Neural cell (in vitro differentiated cells): ENCODE measurements around the gene DIP2C. TPM values are rescaled to one million over a fixed set of nuclear protein-coding genes. Genes with fewer than 3 reads are reported as not detected.

ENCODE experiments used
- H2AFZ ChIP-seq: fragments of 200-600, 300-800 bp; sonication (generic), shearing (Covaris generic); 2 replicates; pipeline ENCODE4 v1.6.0; 2014; ENCODE audit warnings: low read depth, mild to moderate bottlenecking, antibody characterized with exemption, low read length, moderate library complexity
- H3F3A ChIP-seq: fragments of 200-600 bp; shearing (Covaris generic); 2 replicates; pipeline ENCODE4 v1.6.1; 2016; ENCODE audit warnings: mild to moderate bottlenecking, moderate library complexity, mixed read lengths, antibody characterized with exemption, low read length; ENCODE audit not compliant: insufficient read depth, poor library complexity, severe bottlenecking
- H3K27ac ChIP-seq: fragments of 200-600, 300-800 bp; sonication (generic), shearing (Covaris generic); 2 replicates; pipeline ENCODE4 v1.5.1; 2014; ENCODE audit warnings: mild to moderate bottlenecking, low read length, moderate library complexity
- H3K27me3 ChIP-seq: fragments of 300-800, 200-600 bp; sonication (generic), shearing (Covaris generic); 2 replicates; pipeline ENCODE4 v1.6.0; 2014; ENCODE audit warnings: mild to moderate bottlenecking, low read depth, low read length, moderate library complexity; ENCODE audit not compliant: insufficient read depth
- H3K36me3 ChIP-seq: fragments of 300-800, 200-600 bp; sonication (generic), shearing (Covaris generic); 2 replicates; pipeline ENCODE4 v1.5.1; 2014; ENCODE audit warnings: mild to moderate bottlenecking, antibody characterized with exemption, low read length, moderate library complexity; ENCODE audit not compliant: insufficient read depth
- H3K4me2 ChIP-seq: fragments of 300-800, 200-600 bp; sonication (generic), shearing (Covaris generic); 2 replicates; pipeline ENCODE4 v1.6.0; 2014; ENCODE audit warnings: mild to moderate bottlenecking, low read length
- H3K4me3 ChIP-seq: fragments of 300-800, 200-600 bp; sonication (generic), shearing (Covaris generic); 2 replicates; pipeline ENCODE4 v1.5.1; 2014; ENCODE audit warnings: mild to moderate bottlenecking, low read length, moderate library complexity
- H3K79me2 ChIP-seq: fragments of 200-600 bp; shearing (Covaris generic); replicated peaks from 2 replicates; pipeline ENCODE4 v1.6.0; 2014; ENCODE audit warnings: mild to moderate bottlenecking, low read length, moderate library complexity; ENCODE audit not compliant: insufficient read depth
- H3K9ac ChIP-seq: fragments of 300-800, 200-600 bp; sonication (generic), shearing (Covaris generic); 2 replicates; pipeline ENCODE4 v1.6.1; 2016; ENCODE audit warnings: mild to moderate bottlenecking, low read length, mixed read lengths
- H3K9me2 ChIP-seq: fragments of 200-600 bp; shearing (Covaris generic); 2 replicates; pipeline ENCODE4 v1.6.1; 2016; ENCODE audit warnings: mild to moderate bottlenecking, low read length, mixed read lengths; ENCODE audit not compliant: insufficient read depth
- H3K9me3 ChIP-seq: fragments of 200-600, 300-800 bp; sonication (generic), shearing (Covaris generic); 2 replicates; pipeline ENCODE4 v1.6.1; 2016; ENCODE audit warnings: mild to moderate bottlenecking, mixed run types, low read length, moderate library complexity, mixed read lengths
- H4K20me1 ChIP-seq: fragments of 200-600 bp; shearing (Covaris generic); 2 replicates; pipeline ENCODE4 v1.6.1; 2016; ENCODE audit warnings: mild to moderate bottlenecking, mixed run types; ENCODE audit not compliant: insufficient read depth
- CTCF ChIP-seq: fragments of 450-650 bp; IDR thresholded peaks from 2 replicates; pipeline ENCODE4 v1.5.1; 2014; ENCODE audit warnings: antibody characterized with exemption, mild to moderate bottlenecking, moderate library complexity; ENCODE audit not compliant: poor library complexity, severe bottlenecking
- EP300 ChIP-seq: fragments of 450-650 bp; conservative IDR thresholded peaks from 2 replicates; pipeline ENCODE4 v1.6.1; 2014; ENCODE audit warnings: antibody characterized with exemption, mild to moderate bottlenecking, moderate library complexity; ENCODE audit not compliant: poor library complexity, severe bottlenecking
- EZH2 ChIP-seq: fragments of 200-600, 300-800 bp; shearing (Covaris generic), sonication (generic); IDR thresholded peaks from 2 replicates; pipeline ENCODE4 v1.6.1; 2014; ENCODE audit warnings: antibody characterized with exemption, low read length, borderline replicate concordance, mild to moderate bottlenecking; ENCODE audit not compliant: insufficient read depth, poor library complexity, severe bottlenecking
- MXI1 ChIP-seq: fragments of 450-650 bp; conservative IDR thresholded peaks from 2 replicates; pipeline ENCODE4 v1.6.1; 2014; ENCODE audit warnings: antibody characterized with exemption, mild to moderate bottlenecking; ENCODE audit not compliant: poor library complexity, severe bottlenecking
- POLR2AphosphoS5 ChIP-seq: IDR thresholded peaks from 2 replicates; pipeline ENCODE4 v1.6.1; 2012
- RAD21 ChIP-seq: fragments of 450-650 bp; conservative IDR thresholded peaks from 2 replicates; pipeline ENCODE4 v1.6.1; 2014; ENCODE audit warnings: antibody characterized with exemption, mild to moderate bottlenecking, moderate library complexity
- REST ChIP-seq: IDR thresholded peaks from 2 replicates; pipeline ENCODE4 v1.6.1; 2012; ENCODE audit warnings: borderline replicate concordance
- SMC3 ChIP-seq: fragments of 450-650 bp; conservative IDR thresholded peaks from 2 replicates; pipeline ENCODE4 v1.6.1; 2014; ENCODE audit warnings: antibody characterized with exemption, mild to moderate bottlenecking, moderate library complexity; ENCODE audit not compliant: poor library complexity
- TAF1 ChIP-seq: IDR thresholded peaks from 2 replicates; pipeline ENCODE4 v1.6.1; 2012; ENCODE audit warnings: low read depth
- polyA plus RNA-seq: library from polyadenylated mRNA; depleted of rRNA; stranded (reverse); fragments of >200 nt; gene quantifications from 2 replicates; pipeline ENCODE4 v1.2.3, GENCODE V29; 2014

The DIP2C gene
- polyA plus RNA-seq, 1 donor from 2014 or later, result 24.1 TPM

- no peaks in the 10 kb centered on the region for H3F3A ChIP-seq
- H3K27ac ChIP-seq, result no peak overlapping the region
- no peaks in the 10 kb centered on the region for H3K27me3 ChIP-seq
- no peaks in the 10 kb centered on the region for H3K9me3 ChIP-seq
- H3K79me2 ChIP-seq, result no peaks in the 10 kb centered on the region
- peaks cover 6% of the 10 kb centered on the region for H3K36me3 ChIP-seq
- H2AFZ ChIP-seq, result no peak overlapping the region
- no peak overlapping the region for H3K4me2 ChIP-seq
- no peak overlapping the region for H3K4me3 ChIP-seq
- no peaks in the 10 kb centered on the region for H4K20me1 ChIP-seq
- no peak overlapping the region for H3K9ac ChIP-seq
- TF ChIP-seq EZH2, result no peak
- no peaks in the 10 kb centered on the region for H3K9me2 ChIP-seq
Observed at GRCh38 chr10:421170-421569, 268.3 kb downstream of the DIP2C start.

GRCh38 chr10:420154-421121, 269.0 kb downstream of the DIP2C start:
- Histone ChIP-seq H3K4me2 (no peak overlapping the region), H3K27ac (no peak overlapping the region), H3K36me3 (peaks cover 6% of the 10 kb centered on the region), H4K20me1 (no peaks in the 10 kb centered on the region), H2AFZ (no peak overlapping the region), H3F3A (no peaks in the 10 kb centered on the region), H3K79me2 (no peaks in the 10 kb centered on the region), H3K9me3 (no peaks in the 10 kb centered on the region), H3K9ac (no peak overlapping the region), H3K27me3 (no peaks in the 10 kb centered on the region), H3K4me3 (no peak overlapping the region), H3K9me2 (no peaks in the 10 kb centered on the region)
- TF ChIP-seq EP300 (no peak), RAD21 (no peak), SMC3 (no peak)

GRCh38 chr10:418894-419293, 270.6 kb downstream of the DIP2C start:
- H3K9me3 ChIP-seq, result no peaks in the 10 kb centered on the region
- H3K27ac ChIP-seq, result no peak overlapping the region
- no peak overlapping the region for H2AFZ ChIP-seq
- H3K79me2 ChIP-seq, result no peaks in the 10 kb centered on the region
- no peak overlapping the region for H3K4me2 ChIP-seq
- H3K9ac ChIP-seq, result no peak overlapping the region
- no peak for TF ChIP-seq SMC3
- no peak for TF ChIP-seq POLR2AphosphoS5
- TF ChIP-seq TAF1, result no peak
- no peak for TF ChIP-seq EZH2
- TF ChIP-seq EP300, result no peak
- TF ChIP-seq CTCF, result no peak
- no peak for TF ChIP-seq RAD21
- TF ChIP-seq REST, result no peak
- no peak for TF ChIP-seq MXI1
- no peaks in the 10 kb centered on the region for H3F3A ChIP-seq
- H4K20me1 ChIP-seq, result no peaks in the 10 kb centered on the region
- H3K4me3 ChIP-seq, result no peak overlapping the region
- H3K27me3 ChIP-seq, result no peaks in the 10 kb centered on the region
- H3K36me3 ChIP-seq, result peaks cover 6% of the 10 kb centered on the region
- no peaks in the 10 kb centered on the region for H3K9me2 ChIP-seq
